ACC112 (cell line): ENCODE data around the gene LRRIQ1.

ENCODE experiments used
- H2AFZ ChIP-seq: fragments of 200-600 bp; sonication (generic); one replicate; pipeline ENCODE4 v1.6.0; 2017; ENCODE audit warnings: antibody characterized with exemption, low read length; ENCODE audit not compliant: unreplicated experiment
- H3K27ac ChIP-seq: fragments of 200-600 bp; sonication (generic); 2 replicates; pipeline ENCODE4 v1.5.1; 2014; ENCODE audit warnings: low read depth, mild to moderate bottlenecking, antibody characterized with exemption, low read length, moderate library complexity
- H3K27me3 ChIP-seq: fragments of 200-600 bp; sonication (generic); 2 replicates; pipeline ENCODE4 v1.6.1; 2014; ENCODE audit warnings: mild to moderate bottlenecking, antibody characterized with exemption, low read length, moderate library complexity, mixed read lengths; ENCODE audit not compliant: insufficient read depth
- H3K36me3 ChIP-seq: fragments of 200-600 bp; sonication (generic); 2 replicates; pipeline ENCODE4 v1.6.1; 2016; ENCODE audit warnings: mild to moderate bottlenecking, antibody characterized with exemption, low read length, moderate library complexity, mixed read lengths; ENCODE audit not compliant: insufficient read depth
- H3K4me1 ChIP-seq: fragments of 200-600 bp; sonication (generic); one replicate; pipeline ENCODE4 v1.6.1; 2016; ENCODE audit warnings: low read length, mixed read lengths; ENCODE audit not compliant: insufficient read depth, unreplicated experiment, control insufficient read depth
- H3K4me3 ChIP-seq: fragments of 200-600 bp; sonication (generic); 2 replicates; pipeline ENCODE4 v1.5.1; 2014; ENCODE audit warnings: mild to moderate bottlenecking, low read depth, low read length
- H3K79me2 ChIP-seq: fragments of 200-600 bp; sonication (generic); one replicate; pipeline ENCODE4 v1.6.0; 2016; ENCODE audit warnings: low read length; ENCODE audit not compliant: control insufficient read depth, unreplicated experiment, insufficient read depth

The LRRIQ1 gene

GRCh38 chr12:85006206-85006605 is 29.9 kb upstream of the LRRIQ1 start:
- Histone ChIP-seq H3K36me3 (no peaks in the 10 kb centered on the region), H3K79me2 (no peaks in the 10 kb centered on the region), H3K4me3 (no peak overlapping the region), H3K27me3 (no peaks in the 10 kb centered on the region), H3K27ac (no peak overlapping the region), H3K4me1 (peaks cover 22% of the 10 kb centered on the region), H2AFZ (no peak overlapping the region)

GRCh38 chr12:85007836-85008235 is 28.3 kb upstream of the LRRIQ1 start:
- peak overlapping the region; percentile 87 for H3K27ac ChIP-seq
- H3K4me3 ChIP-seq = peak overlapping the region; percentile 46; the same call in 1 of the 2 replicates
- H3K36me3 ChIP-seq = no peaks in the 10 kb centered on the region
- H3K4me1 ChIP-seq = peaks cover 22% of the 10 kb centered on the region
- H3K79me2 ChIP-seq = no peaks in the 10 kb centered on the region
- peak overlapping the region; percentile 82 for H2AFZ ChIP-seq
- no peaks in the 10 kb centered on the region for H3K27me3 ChIP-seq

- Histone ChIP-seq H3K27ac (peak overlapping the region; percentile 53), H2AFZ (no peak overlapping the region), H3K4me1 (peaks cover 24% of the 10 kb centered on the region), H3K27me3 (no peaks in the 10 kb centered on the region), H3K79me2 (no peaks in the 10 kb centered on the region), H3K36me3 (no peaks in the 10 kb centered on the region), H3K4me3 (no peak overlapping the region)
Measured at GRCh38 chr12:85016413-85016812, 19.7 kb upstream of the LRRIQ1 start.

GRCh38 chr12:85017133-85017532 is 19.0 kb upstream of the LRRIQ1 start:
- Histone ChIP-seq H3K79me2 (no peaks in the 10 kb centered on the region), H2AFZ (no peak overlapping the region), H3K4me1 (peaks cover 27% of the 10 kb centered on the region), H3K36me3 (no peaks in the 10 kb centered on the region), H3K4me3 (no peak overlapping the region), H3K27ac (peak overlapping the region; percentile 32), H3K27me3 (no peaks in the 10 kb centered on the region)

- Histone ChIP-seq H3K4me1 (peaks cover 27% of the 10 kb centered on the region), H3K79me2 (no peaks in the 10 kb centered on the region), H3K27ac (no peak overlapping the region), H3K36me3 (no peaks in the 10 kb centered on the region), H3K27me3 (no peaks in the 10 kb centered on the region), H2AFZ (peak overlapping the region; percentile 3), H3K4me3 (no peak overlapping the region)
Measured at GRCh38 chr12:85017618-85018017, 18.5 kb upstream of the LRRIQ1 start.

GRCh38 chr12:85018098-85018497 is 18.1 kb upstream of the LRRIQ1 start:
- Histone ChIP-seq H3K27ac (no peak overlapping the region), H3K4me3 (no peak overlapping the region), H3K79me2 (no peaks in the 10 kb centered on the region), H3K36me3 (no peaks in the 10 kb centered on the region), H3K4me1 (peaks cover 27% of the 10 kb centered on the region), H3K27me3 (no peaks in the 10 kb centered on the region), H2AFZ (peak overlapping the region; percentile 3)

- no peak overlapping the region for H2AFZ ChIP-seq
Measured at GRCh38 chr12:85029456-85029855, 6.7 kb upstream of the LRRIQ1 start.

GRCh38 chr12:85036733-85037132 is 582 bp downstream of the LRRIQ1 start:
- Histone ChIP-seq H3K27me3 (no peaks in the 10 kb centered on the region), H3K4me1 (no peaks in the 10 kb centered on the region), H2AFZ (no peak overlapping the region), H3K27ac (0 out of 2 replicates have a peak overlapping the region, but pooled peaks have one; percentile 51), H3K4me3 (peak overlapping the region; percentile 97), H3K36me3 (no peaks in the 10 kb centered on the region), H3K79me2 (no peaks in the 10 kb centered on the region)

More at GRCh38 chr12:85029456-85029855, 6.7 kb upstream of the LRRIQ1 start:
- Histone ChIP-seq H3K79me2 (no peaks in the 10 kb centered on the region), H3K27ac (no peak overlapping the region), H3K4me1 (peaks cover 6% of the 10 kb centered on the region), H3K27me3 (no peaks in the 10 kb centered on the region), H3K4me3 (no peak overlapping the region), H3K36me3 (no peaks in the 10 kb centered on the region)

GRCh38 chr12:85041395-85041794 is 5.2 kb downstream of the LRRIQ1 start:
- no peak overlapping the region for H3K27ac ChIP-seq
- no peaks in the 10 kb centered on the region for H3K4me1 ChIP-seq

GRCh38 chr12:85043829-85044228 is 7.7 kb downstream of the LRRIQ1 start:
- Histone ChIP-seq H3K36me3 (no peaks in the 10 kb centered on the region), H3K79me2 (no peaks in the 10 kb centered on the region), H3K4me1 (no peaks in the 10 kb centered on the region), H2AFZ (no peak overlapping the region), H3K27ac (no peak overlapping the region), H3K4me3 (no peak overlapping the region), H3K27me3 (no peaks in the 10 kb centered on the region)

More at GRCh38 chr12:85041395-85041794, 5.2 kb downstream of the LRRIQ1 start:
- Histone ChIP-seq H3K79me2 (no peaks in the 10 kb centered on the region), H3K36me3 (no peaks in the 10 kb centered on the region), H3K27me3 (no peaks in the 10 kb centered on the region), H3K4me3 (no peak overlapping the region), H2AFZ (no peak overlapping the region)

- no peaks in the 10 kb centered on the region for H3K4me1 ChIP-seq
- H3K4me3 ChIP-seq = no peak overlapping the region
- H3K27ac ChIP-seq = no peak overlapping the region
- no peaks in the 10 kb centered on the region for H3K27me3 ChIP-seq
- H3K79me2 ChIP-seq = no peaks in the 10 kb centered on the region
- H2AFZ ChIP-seq = no peak overlapping the region
- H3K36me3 ChIP-seq = no peaks in the 10 kb centered on the region
Measured at GRCh38 chr12:85057370-85057963, 21.3 kb downstream of the LRRIQ1 start.
